OCI-M1 (cell line): ENCODE measurements around the gene CRHBP.
A peak's percentile ranks its signal among the peaks of the same experiment; 100 is the strongest.
"Not testable (repeated sequence)": the region's sequence is repeated elsewhere in the genome, so short reads cannot be mapped to it uniquely, and the experiment has no call there.

Source experiments
- DNase-seq: peaks from one replicate; lab custom pipeline; 2025; lab: John Stamatoyannopoulos, UW

The CRHBP gene

DNA sequence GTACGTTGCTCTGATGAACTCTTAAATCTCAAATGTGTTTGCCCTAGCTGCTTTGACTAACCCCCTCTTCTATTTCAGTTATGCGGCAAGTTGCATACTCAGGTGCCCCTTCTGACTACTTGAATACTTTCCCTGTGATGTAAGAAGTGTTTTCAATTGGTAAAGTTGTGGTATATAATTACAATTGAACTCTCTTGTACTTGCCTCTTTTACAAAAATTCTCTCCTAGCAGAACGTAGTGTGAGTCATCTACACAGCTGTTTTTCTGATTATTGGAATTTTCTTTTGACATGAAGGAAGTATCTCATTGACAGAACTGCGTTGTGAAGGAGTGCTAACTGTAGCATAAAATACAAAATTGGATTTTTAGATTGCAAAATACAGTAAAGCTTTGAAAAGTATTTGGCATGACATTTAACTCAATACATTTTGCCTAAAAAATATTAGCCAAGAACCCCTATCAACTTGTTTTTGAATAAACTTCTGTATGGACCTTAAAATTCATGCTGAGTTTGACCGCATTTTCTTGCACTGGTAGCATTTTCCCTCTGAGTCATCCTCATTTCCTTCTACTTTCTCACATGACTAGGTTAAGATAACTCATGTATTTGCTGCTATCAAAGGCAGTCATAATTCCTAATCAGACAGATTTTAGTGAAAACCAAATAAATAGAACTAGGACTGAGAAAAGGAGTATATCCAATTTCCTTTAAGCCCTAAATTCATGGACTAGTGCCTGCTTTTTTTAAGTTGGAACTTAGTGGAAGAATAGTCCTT lies 6.3 kb downstream of the CRHBP start:
- peak; percentile 68 for DNase-seq

DNA sequence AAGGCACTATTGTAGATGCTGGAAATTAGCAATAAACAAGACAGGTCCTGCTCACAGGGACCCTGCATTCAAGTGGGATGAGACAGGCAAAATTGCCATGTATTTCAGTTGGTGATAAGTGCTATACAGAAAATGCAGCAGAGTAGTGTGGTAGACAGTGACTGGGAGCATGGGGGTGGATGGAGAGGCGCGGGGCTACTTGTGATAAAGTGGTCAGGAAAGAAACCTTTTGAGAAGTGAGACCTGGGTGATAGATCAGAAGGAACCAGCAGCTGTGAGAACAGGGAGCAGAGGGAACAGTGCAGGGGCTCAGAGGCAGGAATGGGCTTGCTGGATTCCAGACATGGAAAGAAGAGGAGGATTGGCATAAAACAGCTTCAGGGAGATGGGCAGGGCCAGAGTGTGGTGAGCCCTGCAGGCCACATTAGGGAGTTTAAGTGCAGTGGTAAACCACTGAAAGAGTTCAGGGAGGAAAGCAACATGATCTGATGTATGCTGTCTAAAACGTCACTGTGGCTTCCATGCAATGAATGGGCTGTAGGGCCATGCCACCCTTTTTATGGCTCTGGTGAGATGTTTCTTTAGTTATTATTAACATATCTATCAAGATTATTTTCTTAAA lies 7.3 kb downstream of the CRHBP start:
- DNase-seq, result peak; percentile 80

DNA sequence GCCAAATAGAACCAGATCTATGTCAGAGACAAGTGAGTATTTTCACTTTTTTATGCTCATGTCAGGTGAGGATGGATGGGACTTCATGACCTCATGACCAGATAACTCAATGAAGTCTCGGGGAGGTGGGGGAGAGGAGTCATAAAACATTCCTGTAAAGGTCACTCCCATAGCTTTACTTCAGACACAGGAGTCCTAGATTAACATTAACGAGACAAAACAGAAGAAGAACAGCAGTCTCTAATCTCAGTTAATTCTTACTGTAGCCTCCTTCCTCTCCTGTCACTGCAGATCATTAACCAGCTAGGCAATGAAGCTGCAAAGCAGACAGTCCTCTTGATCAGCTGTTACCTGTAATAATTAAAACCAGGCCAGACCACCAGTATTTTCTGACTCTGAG lies 11.2 kb downstream of the CRHBP start:
- no peak for DNase-seq

DNA sequence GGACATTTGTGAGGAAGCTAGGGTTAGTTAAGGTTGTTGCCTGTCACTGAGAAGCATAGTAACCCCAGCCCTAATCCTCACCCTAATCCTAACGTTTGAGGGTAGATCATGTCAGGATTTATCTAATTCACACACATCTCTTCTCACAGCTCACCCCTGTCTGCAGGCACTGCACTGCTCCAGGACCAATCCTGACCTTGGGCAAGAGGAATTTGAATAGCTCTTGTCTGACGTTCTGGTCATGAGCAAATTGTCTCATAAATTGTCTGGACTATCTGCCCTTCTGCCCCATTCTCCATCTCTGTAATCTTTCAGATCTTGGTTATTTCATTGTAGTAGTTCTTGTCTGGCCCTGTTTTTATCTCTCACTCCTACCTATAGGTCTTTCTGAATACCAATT lies 18.7 kb downstream of the CRHBP start:
- no peak for DNase-seq

DNA sequence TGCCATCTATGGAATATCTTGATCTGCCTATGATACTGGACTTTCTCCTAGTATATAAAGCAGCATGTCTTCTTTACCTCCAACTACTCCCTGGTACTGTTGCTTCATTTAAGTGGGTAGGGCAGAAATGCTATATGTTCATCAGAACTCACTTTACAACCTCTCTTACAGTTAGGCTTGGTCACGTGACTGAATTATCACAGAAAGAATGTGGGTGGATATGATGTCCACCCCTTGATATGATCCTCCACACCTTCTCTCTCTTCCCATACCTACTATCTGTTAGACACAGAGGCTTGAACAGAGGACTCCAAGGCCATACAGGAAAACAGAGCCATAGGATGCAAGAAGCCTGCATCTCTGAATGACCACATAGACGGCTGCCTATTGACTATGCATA lies 19.8 kb downstream of the CRHBP start:
- no peak for DNase-seq

DNA sequence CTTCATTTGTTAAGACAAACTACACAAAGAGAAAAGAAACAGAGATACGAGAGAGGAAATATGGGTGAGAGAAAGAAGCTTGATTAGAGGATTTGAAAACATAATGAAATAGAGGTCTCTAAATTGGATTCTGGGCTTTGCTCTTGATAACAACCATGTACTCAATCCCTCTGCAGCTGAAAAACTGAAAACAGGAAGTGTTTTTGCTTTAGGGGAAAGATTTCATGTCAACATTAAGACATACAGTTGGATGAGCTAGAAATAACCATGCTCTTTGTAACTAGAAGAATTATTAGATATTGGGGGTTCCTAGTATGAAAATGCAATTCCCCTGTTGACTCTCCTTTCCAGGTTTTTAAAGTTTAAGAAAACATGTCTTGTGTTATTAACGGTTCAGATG lies 21.9 kb downstream of the CRHBP start:
- DNase-seq, result no peak

DNA sequence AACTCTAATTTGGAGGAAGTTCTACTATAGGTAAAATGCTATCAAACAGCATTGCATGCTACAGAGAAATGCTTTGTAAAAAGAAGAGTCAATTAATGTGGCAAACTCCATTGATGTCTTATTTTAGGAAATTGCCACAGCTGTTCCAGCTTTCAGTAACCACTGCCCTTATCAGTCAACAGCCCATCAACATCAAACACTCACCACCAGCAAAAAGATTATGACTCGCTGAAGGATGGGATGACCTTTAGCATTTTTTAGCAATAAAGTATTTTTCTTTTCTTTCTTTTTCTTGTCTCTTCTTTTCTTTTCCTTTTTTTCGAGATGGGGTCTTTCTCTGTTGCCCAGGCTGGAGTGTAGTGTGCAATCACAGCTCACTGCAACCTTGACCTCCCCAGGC lies 26.0 kb downstream of the CRHBP start:
- peak; percentile 25 for DNase-seq

DNA sequence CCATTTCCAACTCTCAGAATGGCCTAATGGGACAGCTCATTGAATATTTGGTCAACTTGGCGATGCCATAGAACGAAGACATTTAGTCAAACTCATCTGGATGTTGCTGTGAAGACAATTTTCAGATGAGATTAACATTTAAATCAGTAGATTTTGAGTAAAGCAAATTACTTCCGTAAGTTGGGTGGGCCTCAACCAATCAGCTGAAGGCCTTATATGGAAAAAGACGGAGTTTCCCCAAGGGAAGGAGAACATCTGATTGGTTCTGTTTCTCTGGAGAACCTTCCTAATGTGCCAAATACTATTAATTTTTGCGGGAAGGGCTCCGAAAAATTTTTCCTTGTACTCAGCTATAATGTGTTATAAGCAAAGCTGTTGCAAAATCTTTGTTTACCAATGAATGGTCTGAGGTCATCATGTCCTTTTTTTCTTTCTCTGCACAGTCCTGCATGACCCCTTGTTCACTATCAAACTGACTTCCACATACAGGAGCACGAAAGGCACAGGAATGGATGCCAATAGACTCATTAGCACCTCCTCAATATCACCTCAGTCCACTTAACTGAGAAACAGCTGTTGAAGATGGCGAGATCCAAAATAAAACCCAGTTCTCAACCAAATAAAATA lies 27.8 kb downstream of the CRHBP start:
- DNase-seq, result no peak

DNA sequence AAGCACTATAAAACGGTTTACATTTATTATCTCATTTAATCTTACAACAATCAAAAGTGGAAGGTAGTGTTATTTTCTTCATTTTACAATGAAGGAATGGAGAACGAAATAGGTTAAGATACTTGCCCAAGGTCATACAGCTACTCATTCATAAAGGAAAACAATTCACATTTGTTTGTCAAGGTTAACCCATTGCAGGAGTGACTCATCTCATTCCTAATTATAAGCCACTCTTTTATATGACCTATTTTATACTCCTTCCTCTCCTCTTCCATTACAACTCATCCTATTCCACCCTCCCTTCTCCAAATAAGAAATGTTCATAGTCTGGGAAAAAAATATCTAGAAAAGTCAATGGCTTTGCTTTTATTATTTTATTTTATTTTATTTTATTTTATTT lies 29.6 kb downstream of the CRHBP start:
- no peak for DNase-seq

DNA sequence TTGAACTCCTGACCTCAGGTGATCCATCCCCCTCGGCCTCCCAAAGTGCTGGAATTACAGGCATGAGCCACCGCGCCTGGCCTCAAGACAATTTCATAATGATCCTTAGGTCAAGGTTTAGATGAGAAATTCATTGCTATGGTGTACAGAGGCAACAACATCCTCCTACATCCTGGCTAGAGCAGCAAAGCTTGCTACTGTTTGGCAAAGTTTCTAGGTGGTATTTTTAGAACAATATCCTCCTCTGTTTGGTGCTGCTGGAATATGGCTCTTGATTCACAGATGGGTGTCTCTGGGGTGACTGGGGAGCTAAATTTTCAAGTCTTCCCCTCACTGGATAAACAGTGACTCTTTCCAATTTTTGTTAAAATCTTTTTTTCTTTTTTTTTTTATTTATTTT lies 30.6 kb downstream of the CRHBP start:
- no peak for DNase-seq

DNA sequence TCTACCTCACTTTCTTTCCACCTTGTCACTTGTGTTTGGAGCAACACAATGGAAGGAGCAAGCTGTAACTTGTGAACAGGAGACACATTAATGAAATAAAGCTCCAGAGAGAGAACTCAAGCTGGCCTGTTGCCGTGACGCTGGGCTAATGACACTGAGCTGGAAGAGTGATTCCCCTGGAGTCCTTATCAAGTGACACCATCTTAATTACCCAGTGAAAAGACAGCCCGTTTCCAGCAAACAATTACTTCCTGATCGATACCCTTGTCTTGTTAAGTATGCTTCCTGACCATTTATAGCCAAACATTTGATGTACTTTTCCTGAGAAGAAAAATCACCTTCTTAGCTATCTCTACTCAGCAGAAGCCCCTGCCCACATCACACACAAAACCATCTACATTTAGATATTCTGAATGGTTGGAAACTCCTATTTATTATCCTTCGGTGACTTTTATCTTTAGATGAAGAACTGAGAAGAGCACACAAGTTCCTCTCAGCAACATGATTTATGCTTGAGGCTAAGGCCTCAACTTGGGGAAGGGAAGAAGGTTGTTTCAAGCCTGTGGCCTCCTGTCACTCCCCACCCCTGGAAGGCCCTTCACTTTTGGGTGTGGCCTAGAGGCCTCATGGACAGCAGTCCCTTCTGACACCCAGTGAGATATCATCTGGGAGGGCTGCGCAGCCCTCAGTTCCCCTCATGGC lies 34.1 kb downstream of the CRHBP start:
- no peak for DNase-seq

DNA sequence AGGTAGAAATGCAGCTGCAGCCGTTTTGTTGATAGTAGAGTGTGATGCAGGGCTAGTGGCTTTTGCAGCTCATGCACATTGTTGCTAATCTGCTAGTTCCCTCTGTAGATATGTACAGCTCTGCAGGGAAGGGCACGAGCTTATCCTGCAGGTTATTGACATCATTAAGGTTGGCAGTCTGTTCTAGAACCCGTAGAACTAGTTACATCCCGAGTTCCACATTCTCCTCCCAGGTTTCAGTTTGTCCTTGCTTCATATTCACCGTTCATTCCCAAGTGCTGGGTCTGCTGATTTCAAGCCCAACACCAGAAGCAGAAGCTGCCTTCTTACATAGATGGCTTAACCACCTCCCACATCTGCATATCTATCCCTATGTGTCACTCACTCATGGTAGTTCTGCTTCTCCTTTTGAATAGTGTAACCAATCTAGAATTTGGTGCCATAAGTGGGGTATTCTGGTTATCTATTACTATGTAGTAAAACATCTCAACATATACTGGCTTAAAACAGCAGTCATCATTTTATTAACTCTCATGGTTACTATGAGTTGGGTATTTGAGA lies 38.1 kb downstream of the CRHBP start:
- DNase-seq, result peak; percentile 64

DNA sequence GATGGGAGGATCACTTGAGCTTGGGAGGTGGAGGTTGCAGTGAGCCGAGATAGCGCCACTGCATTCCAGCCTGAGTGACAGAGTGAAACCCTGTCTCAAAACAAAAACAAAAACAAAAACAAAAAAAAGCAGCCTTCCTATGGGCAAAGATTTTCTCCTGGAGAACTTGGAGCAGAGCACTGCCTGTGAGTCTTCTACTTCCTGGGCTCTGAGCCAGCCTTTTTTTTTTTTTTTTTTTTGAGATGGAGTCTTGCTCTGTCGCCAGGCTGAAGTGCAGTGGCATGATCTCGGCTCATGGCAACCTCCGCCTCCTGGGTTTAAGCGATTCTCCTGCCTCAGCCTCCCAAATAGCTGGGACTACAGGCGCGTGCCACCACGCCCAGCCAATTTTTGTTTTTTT lies 40.6 kb downstream of the CRHBP start:
- not testable (repeated sequence) for DNase-seq

DNA sequence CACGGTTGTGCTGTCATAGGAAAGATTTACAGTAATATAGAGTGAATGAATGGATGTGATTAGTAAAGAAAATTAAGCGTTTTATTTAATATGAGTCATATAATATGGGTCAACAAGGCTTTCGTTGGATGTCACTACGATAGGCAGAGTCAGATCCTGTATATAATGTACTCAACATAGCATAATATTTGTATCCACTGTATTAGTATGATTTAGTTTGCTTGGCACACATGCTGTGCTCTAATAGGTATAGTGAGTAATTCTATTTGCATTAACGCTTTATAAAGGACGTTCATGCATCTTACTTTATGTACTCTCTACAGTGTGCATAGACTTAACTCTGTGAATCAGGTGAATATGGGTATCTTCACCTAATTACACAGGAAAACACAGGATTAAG lies 41.5 kb downstream of the CRHBP start:
- no peak for DNase-seq

DNA sequence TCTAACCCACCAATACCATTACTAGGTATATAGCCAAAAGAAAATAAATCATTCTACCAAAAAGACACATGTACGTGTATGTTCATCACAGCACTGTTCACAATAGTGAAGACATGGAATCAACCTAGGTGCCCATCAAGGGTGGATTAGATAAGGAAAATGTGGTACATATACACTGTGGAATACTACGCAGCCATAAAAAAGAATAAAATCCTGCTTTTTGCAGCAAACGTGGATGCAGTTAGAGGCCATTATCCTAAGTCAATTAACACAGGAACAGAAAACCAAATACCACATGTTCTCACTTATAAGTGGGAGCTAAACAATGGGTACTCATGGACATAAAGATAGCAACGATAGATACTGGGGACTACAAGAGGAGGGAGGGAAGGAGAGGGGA lies 45.4 kb downstream of the CRHBP start:
- DNase-seq, result not testable (repeated sequence)

DNA sequence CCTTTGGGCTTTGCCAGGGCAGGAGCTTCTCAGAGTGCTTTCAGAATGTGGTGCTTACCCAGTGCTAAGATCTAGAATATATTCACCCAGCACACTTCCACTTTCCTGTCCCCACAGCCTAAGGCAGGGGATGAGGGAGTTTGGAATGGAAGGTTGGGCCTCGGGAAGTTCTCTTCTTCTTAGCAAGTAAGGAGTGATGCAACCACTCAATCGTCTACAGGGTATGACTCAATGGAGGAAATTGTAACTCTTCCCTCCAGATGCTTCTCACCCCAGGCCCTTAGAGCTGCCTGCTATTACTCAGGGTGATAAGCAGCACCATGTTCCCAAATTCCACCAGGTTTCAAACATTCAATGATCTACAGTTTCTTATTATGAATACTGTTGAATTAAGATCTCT lies 46.6 kb downstream of the CRHBP start:
- DNase-seq, result no peak

DNA sequence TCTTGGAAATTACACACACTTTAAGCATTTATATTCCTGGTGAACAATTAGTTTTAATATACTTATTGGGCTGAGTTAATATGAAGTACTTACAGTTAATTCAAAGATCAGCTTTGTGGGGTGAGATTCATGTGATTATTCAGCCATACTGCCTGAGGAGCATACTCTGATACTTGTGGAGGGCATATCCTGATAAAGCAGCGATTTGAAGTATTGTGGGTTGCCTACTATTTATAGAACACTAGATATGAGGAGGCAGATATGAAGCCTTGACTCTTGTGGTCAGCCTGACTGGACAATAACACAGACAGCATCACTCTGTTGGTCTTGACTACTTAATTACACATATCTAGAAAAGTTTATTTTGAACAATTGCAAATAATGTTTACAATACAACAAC lies 50.4 kb downstream of the CRHBP start:
- no peak for DNase-seq

DNA sequence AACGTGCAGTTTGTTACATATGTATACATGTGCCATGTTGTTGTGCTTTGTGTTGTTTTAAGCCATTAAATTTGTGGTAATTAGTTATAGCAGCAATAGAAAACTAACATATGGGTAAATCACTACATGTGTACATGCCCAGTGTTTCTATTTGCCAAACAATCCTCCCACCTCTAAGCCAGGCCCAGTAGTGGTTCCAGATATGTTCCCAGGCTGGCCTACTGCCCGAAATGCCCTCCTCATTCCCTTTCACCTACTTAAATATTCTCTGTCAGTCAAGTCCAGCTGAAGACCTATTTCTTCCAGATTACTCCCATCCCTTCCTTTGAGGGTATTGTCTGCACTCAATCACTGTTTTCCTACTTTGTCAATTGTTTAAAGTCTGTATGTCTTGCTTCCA lies 53.3 kb downstream of the CRHBP start:
- no peak for DNase-seq

DNA sequence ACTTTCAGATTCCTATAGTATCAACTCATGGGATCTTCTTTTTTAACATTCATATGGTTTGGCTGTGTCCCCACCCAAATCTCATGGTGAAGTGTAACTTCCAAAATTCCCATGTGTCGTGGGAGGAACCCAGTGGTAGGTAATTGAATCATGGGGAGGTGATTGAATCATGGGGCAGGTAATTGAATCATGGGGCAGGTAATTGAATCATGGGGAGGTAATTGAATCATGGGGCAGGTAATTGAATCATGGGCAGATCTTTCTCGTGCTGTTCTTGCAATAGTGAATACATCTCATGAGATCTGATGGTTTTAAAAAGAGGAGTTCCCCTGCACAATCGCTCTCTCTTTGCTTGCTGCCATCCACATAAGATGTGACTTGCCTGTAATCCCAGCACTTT lies 55.6 kb downstream of the CRHBP start:
- no peak for DNase-seq

DNA sequence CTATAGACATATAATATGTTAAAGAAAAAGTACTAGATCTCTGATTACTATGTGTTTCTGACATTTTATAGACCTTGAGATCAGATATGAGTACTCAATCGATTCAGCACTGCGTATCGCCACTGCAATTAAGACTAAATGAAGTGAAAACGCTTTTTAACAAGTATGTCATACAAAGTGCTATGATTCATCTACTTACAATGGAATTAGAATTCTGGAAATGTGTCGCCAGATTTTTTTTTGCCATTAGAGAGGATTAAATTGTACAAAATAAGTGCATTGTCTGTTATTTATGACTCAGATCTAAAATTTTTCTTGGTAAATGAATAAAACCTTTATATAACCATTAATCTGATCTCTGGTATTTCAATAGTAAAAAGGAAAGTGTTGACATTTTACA lies 57.4 kb downstream of the CRHBP start:
- no peak for DNase-seq

DNA sequence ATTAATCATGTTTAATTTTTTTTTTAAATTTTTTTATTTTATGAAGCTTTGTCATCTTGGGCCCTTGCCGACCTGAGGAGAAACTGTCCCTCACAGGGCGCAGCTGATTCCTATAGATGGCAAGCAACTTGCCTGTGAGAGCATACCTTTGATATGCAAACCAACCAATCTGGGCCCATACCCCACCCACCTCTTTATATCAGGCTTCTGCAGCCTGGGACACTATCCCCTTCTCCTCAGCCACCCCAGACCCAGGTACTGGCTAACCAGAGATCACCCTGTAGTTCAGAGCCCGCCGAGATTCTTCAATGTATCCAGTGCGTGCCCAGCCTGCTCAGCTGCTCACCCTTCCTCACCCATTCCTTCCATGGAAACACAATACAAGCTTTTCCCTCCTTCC lies 58.7 kb downstream of the CRHBP start:
- no peak for DNase-seq

DNA sequence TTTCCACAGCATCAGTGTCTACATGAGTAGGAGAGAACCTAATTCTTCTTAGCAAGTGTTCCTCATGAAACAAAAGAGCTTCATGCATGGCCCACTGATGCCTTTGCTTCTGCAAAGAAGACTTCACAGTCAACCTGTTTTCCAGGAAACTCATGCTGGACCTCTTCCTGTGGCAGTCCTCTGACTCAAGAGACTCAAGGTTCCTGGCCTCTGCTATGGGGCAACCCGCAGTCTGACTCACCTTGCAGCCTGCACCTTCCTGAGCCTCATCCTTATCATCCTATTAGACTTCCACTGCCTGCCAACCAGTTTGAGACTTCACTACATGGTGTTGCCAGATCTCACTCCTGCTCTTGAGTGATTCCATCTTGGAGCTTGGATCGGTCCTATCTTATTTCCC lies 59.8 kb downstream of the CRHBP start:
- DNase-seq, result no peak
